Measurements from ENCODE around the gene EFR3B.

- TF ChIP-seq POLR2A (IDR thresholded peaks at IDR 0.05), result no peak
- TF ChIP-seq CTCF (IDR thresholded peaks at IDR 0.05), result no peak
These were observed 118.5 kb downstream of the EFR3B start for GRCh38 chr2:25160376-25160775.
